GM18519 (cell line): ENCODE data around the gene PM20D1.

Experiments
- ATAC-seq: cut with Tn5 transposase; IDR thresholded peaks from one replicate; pipeline ENCODE4 v1.9.1; 2021; ENCODE audit warnings: mild to moderate bottlenecking, moderate library complexity; ENCODE audit not compliant: unreplicated experiment, low FRiP score

PM20D1 gene

GRCh38 chr1:205780335-205780734, 69.6 kb downstream of the PM20D1 start:
- ATAC-seq = no peak
